Heart left ventricle (tissue), 13 donors: ENCODE data around the gene NYAP2.

Experiments
- POLR2A ChIP-seq, 2 donors: fragments of 450-650 bp; IDR thresholded peaks; one replicate each; pipeline ENCODE4 v1.6.1; 2017; ENCODE audit warnings: antibody characterized with exemption in 2 of 2, mild to moderate bottlenecking in 2 of 2, moderate library complexity in 2 of 2
- TF ChIP-seq, protein P1 (sequence below), 12 donors: fragments of 200-600 bp; sonication (generic) in 4 of 12; IDR thresholded peaks; one replicate each; pipeline versions ENCODE4 v1.5.0 to v1.8.0; 2018 to 2022; ENCODE audit warnings: antibody characterized with exemption in 12 of 12, mild to moderate bottlenecking in 5 of 12
- donor health status: ischemic (EF 13 %, LVEDD 7.1; RV severe dilation, severe dysfunction).
- donor health status: DM: no; HTN: yes; CAD: no.
- donor health status: DM: no; HTN: no; CAD: no.
- donor health status: ischemic (EF 25% LVEDD 6.9; RV normal size, moderate dysfunction).
- donor health status: ischemic (EF 25% LVEDD 5.7; RV mildly dilated, moderate dysfunction).
- donor health status: ischemic (EF 35%, LVEDD 5.7; RV mildly dilated, moderate dysfunction).
- donor health status: nonischemic (EF 11% LVEDD 7.7; RV severe dilation, severe dysfunction).
- donor health status: DM: yes; HTN: yes; CAD: no.
- donor health status: PGD.
- donor health status: ischemic (EF 29% LVEDD 5.4; RV normal size, mild dysfunction).
- donor health status: nonischemic (EF 23%, LVEDD 6.1; RV moderate dilation, normal function).

DNA sequence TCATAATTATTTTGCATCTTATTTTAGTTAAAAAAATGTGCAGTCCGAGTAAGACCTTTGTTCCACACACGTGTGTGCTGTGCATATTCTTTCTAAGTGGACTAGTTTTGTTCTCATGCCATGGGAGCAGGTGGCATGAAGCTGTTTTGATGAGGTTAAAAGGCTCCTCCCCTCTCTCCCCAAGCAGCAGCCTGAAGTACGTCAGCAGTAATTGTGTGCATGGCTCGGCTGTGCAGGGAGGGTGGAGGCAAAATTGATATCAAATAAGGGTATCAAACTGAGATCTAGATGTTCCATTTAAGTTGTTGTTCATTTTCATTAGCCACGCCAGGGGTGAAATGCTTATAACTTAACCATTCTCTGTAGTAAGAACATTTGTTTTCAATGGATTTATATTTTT, at the start of gene NYAP2:
- TF ChIP-seq, protein P1, sequence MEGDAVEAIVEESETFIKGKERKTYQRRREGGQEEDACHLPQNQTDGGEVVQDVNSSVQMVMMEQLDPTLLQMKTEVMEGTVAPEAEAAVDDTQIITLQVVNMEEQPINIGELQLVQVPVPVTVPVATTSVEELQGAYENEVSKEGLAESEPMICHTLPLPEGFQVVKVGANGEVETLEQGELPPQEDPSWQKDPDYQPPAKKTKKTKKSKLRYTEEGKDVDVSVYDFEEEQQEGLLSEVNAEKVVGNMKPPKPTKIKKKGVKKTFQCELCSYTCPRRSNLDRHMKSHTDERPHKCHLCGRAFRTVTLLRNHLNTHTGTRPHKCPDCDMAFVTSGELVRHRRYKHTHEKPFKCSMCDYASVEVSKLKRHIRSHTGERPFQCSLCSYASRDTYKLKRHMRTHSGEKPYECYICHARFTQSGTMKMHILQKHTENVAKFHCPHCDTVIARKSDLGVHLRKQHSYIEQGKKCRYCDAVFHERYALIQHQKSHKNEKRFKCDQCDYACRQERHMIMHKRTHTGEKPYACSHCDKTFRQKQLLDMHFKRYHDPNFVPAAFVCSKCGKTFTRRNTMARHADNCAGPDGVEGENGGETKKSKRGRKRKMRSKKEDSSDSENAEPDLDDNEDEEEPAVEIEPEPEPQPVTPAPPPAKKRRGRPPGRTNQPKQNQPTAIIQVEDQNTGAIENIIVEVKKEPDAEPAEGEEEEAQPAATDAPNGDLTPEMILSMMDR (IDR thresholded peaks at IDR 0.05) = no peak
- TF ChIP-seq POLR2A (IDR thresholded peaks at IDR 0.05) = no peak
